ENCODE data around the gene ARMC9. TPM values are rescaled to one million over a fixed set of nuclear protein-coding genes. Genes with fewer than 3 reads are reported as not detected.
A peak's percentile ranks its signal among the peaks of the same experiment; 100 is the strongest.

The ARMC9 gene
- total and polyA plus RNA-seq, 2 of the 13 experiments (the other 11 are each of a cell fraction or from before 2014, with no cell fraction given): 9.1 to 12.8 TPM

DNA sequence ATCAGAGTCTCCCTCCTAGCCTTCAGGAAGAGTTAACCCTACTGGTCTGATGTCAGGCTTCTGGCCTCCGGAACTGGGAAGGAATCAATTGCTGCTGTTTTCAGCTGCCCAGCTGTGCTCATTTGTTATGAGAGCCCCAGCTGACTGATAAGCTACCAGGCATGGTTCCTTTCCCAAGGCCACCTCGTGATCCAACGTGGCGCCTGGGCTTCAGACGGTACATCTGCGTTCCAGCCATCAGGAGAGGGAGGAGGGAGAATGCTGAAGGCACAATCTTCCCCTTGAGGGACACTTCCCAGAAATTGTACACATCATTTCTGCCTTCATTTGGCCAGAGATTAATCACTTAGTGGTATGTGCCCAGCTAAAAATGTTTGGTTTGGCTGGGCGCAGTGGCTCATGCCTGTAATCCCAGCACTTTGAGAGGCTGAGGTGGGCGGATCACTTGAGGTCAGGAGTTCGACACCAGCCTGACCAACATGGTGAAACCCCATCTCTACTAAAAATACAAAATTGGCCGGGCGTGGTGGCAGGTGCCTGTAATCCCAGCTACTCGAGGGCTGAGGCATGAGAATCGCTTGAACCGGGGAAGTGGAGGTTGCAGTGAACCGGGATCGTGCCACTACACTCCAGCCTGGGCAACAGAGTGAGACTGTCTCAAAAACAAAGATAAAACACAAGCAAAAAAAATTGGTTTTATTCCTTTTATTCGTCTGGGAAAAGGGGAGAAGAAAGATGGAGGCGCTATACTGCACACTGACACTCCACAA lies 10.5 kb upstream of the ARMC9 start (continued):
- TF ChIP-seq, protein P1, sequence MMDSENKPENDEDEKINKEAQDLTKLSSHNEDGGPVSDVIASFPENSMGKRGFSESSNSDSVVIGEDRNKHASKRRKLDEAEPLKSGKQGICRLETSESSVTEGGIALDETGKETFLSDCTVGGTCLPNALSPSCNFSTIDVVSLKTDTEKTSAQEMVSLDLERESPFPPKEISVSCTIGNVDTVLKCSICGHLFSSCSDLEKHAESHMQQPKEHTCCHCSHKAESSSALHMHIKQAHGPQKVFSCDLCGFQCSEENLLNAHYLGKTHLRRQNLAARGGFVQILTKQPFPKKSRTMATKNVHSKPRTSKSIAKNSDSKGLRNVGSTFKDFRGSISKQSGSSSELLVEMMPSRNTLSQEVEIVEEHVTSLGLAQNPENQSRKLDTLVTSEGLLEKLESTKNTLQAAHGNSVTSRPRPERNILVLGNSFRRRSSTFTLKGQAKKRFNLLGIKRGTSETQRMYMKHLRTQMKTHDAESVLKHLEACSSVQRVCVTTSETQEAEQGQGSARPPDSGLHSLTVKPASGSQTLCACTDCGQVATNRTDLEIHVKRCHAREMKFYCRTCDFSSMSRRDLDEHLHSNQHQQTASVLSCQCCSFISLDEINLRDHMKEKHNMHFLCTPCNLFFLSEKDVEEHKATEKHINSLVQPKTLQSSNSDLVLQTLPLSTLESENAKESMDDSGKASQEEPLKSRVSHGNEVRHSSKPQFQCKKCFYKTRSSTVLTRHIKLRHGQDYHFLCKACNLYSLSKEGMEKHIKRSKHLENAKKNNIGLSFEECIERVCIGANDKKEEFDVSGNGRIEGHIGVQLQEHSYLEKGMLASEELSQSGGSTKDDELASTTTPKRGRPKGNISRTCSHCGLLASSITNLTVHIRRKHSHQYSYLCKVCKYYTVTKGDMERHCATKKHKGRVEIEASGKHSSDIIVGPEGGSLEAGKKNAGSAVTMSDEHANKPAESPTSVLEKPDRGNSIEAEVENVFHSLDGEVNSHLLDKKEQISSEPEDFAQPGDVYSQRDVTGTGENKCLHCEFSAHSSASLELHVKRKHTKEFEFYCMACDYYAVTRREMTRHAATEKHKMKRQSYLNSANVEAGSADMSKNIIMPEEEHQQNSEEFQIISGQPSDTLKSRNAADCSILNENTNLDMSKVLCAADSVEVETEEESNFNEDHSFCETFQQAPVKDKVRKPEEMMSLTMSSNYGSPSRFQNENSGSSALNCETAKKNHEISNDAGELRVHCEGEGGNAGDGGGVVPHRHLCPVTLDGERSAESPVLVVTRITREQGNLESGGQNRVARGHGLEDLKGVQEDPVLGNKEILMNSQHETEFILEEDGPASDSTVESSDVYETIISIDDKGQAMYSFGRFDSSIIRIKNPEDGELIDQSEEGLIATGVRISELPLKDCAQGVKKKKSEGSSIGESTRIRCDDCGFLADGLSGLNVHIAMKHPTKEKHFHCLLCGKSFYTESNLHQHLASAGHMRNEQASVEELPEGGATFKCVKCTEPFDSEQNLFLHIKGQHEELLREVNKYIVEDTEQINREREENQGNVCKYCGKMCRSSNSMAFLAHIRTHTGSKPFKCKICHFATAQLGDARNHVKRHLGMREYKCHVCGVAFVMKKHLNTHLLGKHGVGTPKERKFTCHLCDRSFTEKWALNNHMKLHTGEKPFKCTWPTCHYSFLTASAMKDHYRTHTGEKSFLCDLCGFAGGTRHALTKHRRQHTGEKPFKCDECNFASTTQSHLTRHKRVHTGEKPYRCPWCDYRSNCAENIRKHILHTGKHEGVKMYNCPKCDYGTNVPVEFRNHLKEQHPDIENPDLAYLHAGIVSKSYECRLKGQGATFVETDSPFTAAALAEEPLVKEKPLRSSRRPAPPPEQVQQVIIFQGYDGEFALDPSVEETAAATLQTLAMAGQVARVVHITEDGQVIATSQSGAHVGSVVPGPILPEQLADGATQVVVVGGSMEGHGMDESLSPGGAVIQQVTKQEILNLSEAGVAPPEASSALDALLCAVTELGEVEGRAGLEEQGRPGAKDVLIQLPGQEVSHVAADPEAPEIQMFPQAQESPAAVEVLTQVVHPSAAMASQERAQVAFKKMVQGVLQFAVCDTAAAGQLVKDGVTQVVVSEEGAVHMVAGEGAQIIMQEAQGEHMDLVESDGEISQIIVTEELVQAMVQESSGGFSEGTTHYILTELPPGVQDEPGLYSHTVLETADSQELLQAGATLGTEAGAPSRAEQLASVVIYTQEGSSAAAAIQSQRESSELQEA (CRISPR knock-in tag; IDR thresholded peaks at IDR 0.05; ENCODE audit: not compliant biosample characterization): peak; percentile 34
- TF ChIP-seq ATF7 (IDR thresholded peaks at IDR 0.05) (no peak), ATF7 (CRISPR knock-in tag; IDR thresholded peaks at IDR 0.05) (0 out of 2 replicates have a peak, but pooled peaks have one; percentile 38), ZNF564 (CRISPR knock-in tag; IDR thresholded peaks at IDR 0.05) (no peak), NFRKB (IDR thresholded peaks at IDR 0.05) (no peak), ZNF672 (CRISPR knock-in tag; IDR thresholded peaks at IDR 0.05) (no peak), MTA3 (CRISPR knock-in tag; IDR thresholded peaks at IDR 0.05) (no peak), ZNF678 (CRISPR knock-in tag; IDR thresholded peaks at IDR 0.05) (no peak), KAT7 (CRISPR knock-in tag; IDR thresholded peaks at IDR 0.05; ENCODE audit: borderline replicate concordance) (no peak; the same call in 1 of the 2 replicates), ZKSCAN8 (CRISPR knock-in tag; IDR thresholded peaks at IDR 0.05; ENCODE audit: borderline replicate concordance) (0 out of 2 replicates have a peak, but pooled peaks have one; percentile 58), POLR2A (IDR thresholded peaks at IDR 0.05; ENCODE audit: insufficient read depth in 1 of 2, low read depth in 2 of 2, low read length in 2 of 2) (peak in 1 of 2 experiments; percentile 42; a peak in 1 of 4 replicates), ZNF253 (CRISPR knock-in tag; IDR thresholded peaks at IDR 0.05; ENCODE audit: borderline replicate concordance) (no peak), MLLT10 (CRISPR knock-in tag; IDR thresholded peaks at IDR 0.05) (no peak)
- TF ChIP-seq, protein P2, sequence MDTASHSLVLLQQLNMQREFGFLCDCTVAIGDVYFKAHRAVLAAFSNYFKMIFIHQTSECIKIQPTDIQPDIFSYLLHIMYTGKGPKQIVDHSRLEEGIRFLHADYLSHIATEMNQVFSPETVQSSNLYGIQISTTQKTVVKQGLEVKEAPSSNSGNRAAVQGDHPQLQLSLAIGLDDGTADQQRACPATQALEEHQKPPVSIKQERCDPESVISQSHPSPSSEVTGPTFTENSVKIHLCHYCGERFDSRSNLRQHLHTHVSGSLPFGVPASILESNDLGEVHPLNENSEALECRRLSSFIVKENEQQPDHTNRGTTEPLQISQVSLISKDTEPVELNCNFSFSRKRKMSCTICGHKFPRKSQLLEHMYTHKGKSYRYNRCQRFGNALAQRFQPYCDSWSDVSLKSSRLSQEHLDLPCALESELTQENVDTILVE (CRISPR knock-in tag; IDR thresholded peaks at IDR 0.05): no peak
- TF ChIP-seq, protein P3, sequence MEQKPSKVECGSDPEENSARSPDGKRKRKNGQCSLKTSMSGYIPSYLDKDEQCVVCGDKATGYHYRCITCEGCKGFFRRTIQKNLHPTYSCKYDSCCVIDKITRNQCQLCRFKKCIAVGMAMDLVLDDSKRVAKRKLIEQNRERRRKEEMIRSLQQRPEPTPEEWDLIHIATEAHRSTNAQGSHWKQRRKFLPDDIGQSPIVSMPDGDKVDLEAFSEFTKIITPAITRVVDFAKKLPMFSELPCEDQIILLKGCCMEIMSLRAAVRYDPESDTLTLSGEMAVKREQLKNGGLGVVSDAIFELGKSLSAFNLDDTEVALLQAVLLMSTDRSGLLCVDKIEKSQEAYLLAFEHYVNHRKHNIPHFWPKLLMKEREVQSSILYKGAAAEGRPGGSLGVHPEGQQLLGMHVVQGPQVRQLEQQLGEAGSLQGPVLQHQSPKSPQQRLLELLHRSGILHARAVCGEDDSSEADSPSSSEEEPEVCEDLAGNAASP (CRISPR knock-in tag; IDR thresholded peaks at IDR 0.05; ENCODE audit: borderline replicate concordance): no peak
- TF ChIP-seq, protein P4, sequence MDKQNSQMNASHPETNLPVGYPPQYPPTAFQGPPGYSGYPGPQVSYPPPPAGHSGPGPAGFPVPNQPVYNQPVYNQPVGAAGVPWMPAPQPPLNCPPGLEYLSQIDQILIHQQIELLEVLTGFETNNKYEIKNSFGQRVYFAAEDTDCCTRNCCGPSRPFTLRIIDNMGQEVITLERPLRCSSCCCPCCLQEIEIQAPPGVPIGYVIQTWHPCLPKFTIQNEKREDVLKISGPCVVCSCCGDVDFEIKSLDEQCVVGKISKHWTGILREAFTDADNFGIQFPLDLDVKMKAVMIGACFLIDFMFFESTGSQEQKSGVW (CRISPR knock-in tag; IDR thresholded peaks at IDR 0.05; ENCODE audit: borderline replicate concordance): no peak
- TF ChIP-seq, protein P5, sequence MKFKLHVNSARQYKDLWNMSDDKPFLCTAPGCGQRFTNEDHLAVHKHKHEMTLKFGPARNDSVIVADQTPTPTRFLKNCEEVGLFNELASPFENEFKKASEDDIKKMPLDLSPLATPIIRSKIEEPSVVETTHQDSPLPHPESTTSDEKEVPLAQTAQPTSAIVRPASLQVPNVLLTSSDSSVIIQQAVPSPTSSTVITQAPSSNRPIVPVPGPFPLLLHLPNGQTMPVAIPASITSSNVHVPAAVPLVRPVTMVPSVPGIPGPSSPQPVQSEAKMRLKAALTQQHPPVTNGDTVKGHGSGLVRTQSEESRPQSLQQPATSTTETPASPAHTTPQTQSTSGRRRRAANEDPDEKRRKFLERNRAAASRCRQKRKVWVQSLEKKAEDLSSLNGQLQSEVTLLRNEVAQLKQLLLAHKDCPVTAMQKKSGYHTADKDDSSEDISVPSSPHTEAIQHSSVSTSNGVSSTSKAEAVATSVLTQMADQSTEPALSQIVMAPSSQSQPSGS (CRISPR knock-in tag; IDR thresholded peaks at IDR 0.05): peak; percentile 79

Measured in HepG2 (cell line).